Stimulated activated CD8-positive, alpha-beta memory T cell treated with anti-CD3 and anti-CD28 coated beads, Interleukin-4, amount 100 ng/mL, for 48 hours (primary cell): ENCODE results near the gene DRICH1.
"Not testable (repeated sequence)": the region's sequence is repeated elsewhere in the genome, so short reads cannot be mapped to it uniquely, and the experiment has no call there.

Source experiments
- DNase-seq: peaks from one replicate; pipeline ENCODE4 v3.0.0-alpha.2; 2020

The DRICH1 gene

DNA sequence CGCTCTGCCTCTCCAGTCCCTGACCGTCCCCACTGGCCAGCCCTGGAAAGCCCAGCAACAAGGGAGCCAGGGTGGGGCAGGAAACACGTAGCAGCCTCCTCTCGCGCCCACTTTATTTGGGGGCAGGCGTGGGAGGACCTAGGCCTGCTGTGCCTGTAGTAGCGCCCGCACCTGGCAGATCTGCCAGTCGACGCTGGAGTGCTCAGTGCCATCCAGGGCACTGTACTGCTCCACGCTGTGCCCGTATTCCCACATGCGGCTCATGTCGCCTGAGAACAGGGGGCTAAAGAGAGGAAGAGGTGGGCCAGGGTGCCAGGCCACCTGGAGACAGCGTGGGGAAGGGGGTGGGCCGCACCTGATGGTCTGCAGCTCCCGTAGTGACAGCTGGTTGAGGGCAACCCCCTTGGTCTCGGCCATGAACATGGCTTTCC is 17.0 kb upstream of the DRICH1 start:
- no peak for DNase-seq

DNA sequence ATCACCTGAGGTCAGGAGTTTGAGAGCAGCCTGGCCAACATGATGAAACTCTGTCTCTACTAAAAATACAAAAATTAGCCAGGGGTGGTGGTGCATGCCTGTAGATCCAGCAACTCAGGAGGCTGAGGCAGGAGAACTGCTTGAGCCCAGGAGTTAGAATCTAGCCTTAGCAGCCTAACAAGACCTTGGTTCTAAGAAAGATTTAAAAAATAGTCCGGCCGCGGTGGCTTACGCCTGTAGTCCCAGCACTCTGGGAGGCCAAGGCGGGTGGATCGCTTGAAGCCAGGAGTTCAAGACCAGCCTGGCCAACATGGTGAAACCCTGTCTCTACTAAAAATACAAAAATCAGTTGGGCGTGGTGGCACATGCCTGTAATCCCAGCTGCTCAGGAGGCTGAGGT is 14.4 kb upstream of the DRICH1 start:
- DNase-seq = not testable (repeated sequence)

DNA sequence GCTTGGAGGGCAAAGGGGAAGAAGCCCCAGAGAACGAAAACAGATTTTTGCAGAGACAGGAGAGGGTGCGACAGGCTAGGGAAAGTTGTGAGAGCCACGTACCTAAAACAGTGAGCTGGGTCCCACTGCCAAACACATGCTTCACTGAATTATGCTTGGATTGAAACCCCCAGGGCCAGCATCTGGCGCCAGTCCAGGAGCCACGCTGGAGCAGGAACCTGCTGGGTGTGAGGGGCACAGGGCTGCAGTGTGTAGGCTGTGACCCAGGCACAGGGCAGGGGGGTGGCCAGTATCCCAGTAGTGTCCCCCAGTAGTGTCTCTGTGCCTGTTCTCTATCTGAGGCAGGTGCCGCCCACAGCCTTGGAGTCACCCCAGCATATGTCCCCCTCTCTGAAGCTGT is 8.1 kb upstream of the DRICH1 start:
- not testable (repeated sequence) for DNase-seq

DNA sequence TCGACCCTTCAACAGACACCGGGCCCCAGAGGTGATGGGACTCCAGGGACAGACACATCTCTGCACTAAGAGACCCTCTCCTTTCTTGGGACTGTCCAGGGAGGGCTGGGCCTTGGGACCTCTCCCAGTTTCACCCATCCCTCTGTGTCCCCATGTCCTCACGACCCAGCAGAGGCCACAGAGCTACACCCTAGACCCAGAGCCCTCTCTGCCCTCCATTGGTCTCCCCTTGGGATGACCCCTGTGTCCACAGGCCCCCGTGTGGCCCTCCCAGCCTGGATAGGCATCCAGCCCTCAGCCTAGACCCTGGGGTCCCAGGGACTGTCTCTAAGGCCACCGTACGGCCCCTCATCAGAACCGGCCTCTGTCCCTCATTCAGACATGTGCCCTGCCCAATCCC is 7.5 kb upstream of the DRICH1 start:
- DNase-seq = no peak

DNA sequence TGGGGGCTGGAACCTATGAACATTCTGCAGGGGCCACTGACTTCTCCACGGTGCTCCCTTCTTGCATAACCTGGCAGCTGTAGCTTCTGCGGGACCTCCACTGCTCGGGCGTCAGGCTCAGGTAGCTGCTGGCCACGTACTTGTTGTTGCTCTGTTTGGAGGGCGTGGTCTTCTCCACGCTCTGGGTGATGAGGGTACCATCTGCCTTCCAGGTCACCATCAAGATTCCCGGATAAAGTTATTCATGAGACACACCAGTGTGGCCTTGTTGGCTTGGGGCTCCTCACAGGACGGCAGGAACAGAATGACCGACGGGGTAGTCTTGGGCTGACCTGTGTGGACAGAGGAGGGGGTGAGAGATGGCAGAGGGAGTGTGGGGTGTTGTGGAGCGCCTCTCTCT is 6.5 kb upstream of the DRICH1 start:
- DNase-seq = no peak

DNA sequence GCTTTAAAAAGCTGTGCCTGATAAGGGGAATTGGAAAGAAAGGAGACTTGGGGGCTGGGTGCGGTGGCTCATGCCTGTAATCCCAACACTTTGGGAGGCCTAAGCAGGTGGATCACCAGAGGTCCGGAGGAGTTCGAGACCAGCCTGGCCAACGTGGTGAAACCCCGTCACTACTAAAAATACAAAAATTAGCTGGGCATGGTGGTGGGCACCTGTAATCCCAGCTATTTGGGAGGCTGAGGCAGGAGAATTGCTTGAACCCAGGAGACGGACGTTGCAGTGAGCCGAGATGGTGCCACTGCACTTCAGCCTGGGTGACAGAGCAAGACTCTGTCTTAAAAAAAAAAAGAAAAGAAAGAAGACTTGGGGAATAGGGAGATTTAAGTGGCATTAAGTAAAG is 3.2 kb upstream of the DRICH1 start:
- not testable (repeated sequence) for DNase-seq

DNA sequence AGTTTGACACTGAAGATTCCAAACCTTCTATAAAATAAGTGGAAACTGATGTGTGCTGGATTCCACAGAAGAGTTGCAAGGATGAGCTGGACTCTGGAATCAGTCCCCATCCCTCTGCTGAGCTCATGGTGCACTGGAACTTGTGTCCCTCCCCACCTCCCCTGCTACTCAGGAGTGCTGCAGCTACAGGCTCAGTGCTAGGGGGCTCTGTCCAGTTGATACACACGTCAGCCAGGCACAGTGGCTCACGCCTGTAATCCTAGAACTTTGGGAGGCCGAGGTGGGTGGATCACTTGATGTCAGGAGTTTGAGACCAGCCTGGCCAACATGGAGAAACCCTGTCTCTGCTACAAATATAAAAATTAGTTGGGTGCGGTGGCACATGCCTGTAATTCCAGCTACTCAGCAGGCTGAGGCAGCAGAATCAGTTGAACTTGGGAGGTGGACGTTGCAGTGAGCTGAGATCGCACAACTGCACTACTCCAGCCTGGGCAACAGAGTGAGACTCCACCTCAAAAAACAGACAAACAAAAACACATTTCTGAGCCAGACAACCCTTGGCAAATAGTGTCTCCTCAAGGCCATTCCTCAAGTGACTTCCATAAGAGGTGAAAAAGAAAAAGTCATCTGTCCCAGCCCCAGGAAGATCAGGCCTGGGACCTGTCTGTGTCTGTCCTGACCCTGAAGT is 3.9 kb downstream of the DRICH1 start:
- DNase-seq = not testable (repeated sequence)

DNA sequence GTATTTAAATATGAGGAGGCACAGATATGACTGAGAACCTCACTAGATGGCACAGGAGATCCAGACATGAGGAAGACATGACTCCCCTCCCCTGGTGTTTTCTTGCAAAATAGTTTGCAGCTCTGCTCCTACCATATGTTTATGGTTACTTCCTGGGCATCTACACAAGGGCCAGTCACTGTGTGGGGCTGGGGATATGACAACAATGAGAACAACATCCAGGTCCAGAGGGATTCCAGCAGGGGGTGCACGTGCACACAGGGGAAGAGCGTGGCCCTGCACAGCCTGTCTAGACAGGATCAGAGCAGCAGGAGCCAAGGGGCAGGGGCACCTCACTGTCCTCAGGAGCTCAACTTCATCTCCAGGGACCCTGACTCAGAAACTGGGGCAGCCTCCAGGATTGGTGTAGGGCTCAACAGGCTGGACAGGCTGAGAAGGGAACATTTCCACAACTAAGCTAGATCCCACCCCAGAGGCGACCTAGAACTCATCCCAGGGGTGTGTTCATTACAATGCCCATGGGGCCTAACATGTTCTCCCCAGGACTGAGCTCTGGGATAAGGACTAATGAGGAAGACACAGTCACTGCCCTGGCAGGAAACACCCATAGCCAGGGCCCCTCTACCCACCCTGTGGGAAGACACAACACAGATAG is 4.6 kb downstream of the DRICH1 start:
- peak; percentile 72 for DNase-seq

DNA sequence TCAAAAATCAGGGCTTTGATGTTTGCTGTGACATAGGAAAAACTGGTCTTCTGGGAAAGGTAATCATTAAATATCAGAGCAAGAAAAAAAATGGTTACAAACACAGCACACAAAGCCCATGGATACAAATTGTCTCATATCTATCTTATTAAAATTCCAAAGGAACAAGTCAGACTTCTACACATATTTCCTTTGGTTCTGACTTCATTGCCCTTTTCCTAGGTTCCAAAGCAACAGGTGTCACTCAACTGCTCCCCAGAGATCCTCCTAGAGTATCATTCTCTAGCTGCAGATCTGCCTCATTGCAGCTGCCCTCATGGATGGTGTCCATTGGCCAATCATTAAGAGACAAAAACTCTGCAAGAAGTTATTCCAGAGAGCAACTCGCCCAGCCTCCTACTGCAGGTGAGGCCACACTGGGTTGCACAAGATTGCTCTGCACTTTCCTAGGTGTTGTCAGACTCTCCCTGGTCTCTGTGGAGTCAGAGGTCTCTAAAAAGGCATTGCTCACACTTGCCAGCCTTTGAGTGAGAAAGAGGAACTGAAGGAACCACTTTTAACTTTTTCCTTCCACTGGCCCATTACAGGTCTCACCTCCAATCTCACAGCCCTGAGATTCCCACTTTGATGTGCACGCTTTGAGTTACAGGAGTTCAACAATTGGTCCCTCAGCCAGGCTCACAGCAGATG is 5.7 kb downstream of the DRICH1 start:
- no peak for DNase-seq

DNA sequence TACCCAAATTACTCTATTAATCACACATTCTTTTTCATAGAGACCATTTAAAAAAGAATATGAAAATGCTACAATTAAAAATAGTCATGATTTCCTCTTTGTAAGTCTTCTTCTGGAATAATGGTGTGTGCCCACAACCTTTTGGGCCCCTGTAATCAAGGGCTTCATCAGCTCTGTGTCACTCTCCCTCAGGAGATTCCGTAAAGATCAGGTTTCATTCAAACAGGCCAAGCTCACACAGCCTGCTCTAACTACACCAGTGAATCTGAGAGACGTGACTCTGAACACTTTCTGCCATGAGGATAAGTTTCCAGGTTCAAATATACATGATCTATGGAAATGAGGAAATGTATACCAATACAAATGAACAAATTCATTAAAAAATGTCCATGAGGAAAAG is 9.5 kb downstream of the DRICH1 start:
- no peak for DNase-seq

DNA sequence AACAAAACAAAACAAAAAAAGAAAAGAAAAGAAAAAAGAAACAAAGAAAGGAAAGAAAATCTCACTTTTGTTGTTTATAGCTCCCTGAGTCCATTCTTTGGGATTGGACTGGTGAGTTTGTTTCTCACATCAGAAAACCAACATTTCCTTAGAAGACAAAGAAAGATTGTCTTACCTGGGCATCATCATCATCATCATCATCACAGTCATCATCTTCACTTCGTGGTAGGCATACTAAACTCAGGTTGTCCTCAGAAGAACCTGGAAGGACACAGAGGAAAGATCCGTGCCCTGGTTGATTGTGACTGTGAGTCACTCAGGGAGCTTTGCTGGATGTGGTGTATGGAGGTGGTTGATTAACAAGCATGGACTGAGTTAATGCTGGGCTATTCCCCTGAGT is 10.2 kb downstream of the DRICH1 start:
- not testable (repeated sequence) for DNase-seq

DNA sequence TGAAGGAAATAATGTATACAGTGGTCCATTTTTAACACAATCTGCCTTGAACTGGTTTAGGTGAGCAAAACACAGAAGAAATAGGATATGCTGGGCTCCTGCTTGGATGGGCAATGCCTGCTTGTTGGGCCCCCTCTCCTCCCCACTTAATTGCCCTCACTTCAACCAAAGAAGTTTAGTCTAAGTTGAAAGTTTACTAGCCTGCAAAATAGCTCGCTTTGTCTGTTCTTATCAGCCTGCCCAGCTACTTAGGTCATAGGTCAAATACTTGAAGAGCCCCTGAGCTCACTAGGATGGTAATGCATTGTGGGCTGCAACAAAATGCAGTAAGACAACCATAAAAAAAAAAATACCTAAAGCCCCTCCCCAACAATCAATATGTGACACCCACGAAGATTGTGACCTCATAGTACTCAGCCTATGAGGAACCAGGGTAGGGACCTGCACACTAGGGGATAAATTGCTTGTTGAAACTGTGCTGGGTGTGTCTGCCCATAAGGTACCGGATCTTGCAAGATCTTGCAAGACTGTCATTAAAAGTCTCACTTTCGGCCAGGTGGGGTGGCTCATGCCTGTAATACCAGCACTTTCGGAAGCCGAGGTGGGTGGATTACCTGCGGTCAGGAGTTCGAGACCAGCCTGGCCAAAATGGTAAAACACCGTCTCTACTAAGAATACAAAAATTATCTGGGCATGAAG is 10.9 kb downstream of the DRICH1 start:
- no peak for DNase-seq

DNA sequence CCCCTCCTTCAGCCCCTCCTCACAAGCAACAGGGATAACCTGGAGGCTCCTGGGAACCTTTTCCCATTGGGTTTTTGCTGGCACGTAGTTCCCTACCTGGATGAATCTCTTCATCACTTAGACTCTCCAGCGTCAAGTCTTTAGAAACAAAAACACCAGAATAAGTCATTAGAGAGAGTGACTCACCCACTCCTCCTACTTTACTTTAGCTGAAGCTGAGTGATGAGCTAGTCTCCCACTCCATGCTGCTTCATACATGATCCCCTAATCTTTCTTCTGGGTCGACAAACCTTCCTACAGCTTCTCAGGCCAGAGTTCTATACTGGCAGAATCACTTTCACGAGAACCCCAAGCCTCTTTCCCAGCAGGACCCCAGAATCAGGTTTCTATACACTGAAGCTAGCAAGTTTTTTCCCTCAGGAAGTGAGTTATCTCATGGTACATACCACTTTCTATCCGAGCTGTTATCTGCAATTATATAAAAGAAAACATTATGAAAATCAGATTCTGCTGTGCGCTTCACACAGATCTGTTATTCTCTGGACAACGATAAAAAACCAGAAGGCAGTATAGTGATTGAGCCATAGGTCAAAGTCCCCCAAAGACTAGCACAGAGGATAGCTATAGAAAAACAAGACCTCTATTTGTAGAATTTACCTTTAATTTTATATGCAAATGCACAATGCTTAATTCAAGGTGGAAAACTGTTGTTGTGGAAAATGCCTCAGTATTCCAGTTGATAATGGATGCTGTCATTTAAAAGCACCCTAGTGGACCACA is 18.7 kb downstream of the DRICH1 start:
- DNase-seq = no peak

DNA sequence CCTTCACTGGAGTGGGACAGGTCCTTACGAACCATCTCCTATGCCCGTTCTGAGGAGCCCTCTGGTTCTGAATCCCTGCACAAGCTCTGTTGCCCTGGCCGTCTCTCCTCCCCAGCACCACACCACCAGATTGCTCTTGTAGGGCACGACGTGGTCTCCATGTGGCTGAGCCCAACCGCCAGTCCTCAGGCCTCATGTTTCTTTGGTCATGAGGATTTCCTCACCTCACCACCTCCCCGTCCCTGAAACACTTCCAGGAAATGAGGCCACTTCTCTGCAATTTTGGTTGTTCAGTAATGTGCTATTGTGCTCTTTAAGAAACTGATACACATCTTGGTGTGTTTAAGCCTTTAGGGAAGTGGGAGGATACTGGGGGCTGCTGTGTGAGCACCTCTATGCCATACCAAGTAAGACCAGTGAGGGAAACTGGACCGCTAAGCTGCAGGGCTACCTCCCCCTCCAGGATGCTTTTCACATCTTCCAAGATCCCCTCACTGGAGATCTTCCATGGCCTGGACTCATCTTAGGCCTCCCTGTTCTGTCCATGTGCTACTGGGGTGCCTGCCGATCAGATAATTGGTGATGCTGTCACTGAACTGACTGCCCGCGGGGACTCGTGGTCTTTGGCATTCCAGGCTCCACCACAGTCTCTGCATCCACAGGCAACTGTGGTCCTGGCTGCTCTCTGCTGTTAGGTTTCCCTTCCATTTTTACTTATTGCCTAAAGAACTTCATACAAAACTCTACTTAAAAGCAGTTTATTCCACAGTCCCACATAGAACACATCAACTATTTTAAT is 21.9 kb downstream of the DRICH1 start:
- DNase-seq = no peak

DNA sequence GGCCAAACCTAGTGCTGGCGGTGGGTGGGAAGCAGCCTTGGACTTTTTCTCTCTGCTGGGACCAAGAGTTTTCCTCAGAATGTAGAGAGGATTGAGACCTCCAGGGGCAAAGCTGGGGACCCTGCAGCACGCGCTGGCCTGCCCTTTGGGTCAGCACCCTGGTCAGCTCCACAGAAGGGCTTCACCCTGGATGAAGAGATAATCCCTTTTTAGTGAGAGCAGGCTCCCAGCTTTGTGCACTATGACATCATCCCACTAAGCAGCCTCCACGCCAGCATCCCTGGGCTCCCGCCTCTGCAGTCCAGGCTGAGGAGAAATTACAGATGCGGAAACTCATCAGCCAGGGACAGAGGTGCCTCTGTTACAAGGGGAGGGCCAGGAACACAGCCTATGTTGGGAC is 23.5 kb downstream of the DRICH1 start:
- no peak for DNase-seq

DNA sequence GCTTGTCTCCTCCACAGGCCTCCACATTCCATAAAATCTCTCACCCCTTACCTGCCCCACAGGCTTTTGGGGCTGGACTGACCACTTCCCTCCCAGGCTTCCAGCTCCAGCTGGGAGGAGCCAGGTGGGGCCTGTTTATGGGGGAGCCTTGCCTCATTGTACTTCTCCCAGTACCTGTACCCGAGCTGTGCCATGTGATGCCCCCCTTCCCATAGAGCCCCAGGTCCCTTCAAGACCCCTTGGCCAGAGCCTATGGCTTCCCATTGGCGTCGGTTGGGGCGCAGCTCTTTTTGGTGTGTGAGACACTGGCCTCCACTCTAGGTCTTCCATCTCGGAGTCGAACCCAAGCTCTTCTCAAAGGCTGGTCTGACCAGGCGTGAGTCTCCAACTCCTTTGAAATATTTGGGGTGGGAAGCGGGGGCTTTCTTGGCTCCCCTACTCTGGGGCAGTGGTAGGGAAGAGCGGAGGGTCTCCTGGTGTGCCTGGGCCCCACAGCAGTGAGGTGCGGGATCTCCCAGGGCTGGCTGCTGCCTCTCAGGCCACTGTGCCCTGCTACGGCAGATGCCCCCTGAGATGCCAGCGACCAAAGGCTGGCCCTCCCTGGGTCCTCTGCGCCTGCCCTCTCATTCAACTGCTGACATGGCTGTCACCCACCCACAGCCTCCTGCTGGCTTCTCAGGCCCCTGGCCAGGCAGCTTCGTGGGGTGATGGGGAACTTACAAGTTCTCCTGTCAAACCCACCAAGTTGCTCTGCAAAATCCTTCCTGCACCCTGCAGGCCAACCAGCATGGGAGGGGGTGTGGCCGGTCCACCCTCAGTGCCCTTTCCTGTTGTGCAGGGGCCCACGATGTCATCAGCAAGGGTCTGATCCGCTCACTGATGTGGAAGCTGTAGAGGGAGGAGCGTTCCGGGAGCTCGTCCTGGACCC is 25.7 kb downstream of the DRICH1 start:
- no peak for DNase-seq

DNA sequence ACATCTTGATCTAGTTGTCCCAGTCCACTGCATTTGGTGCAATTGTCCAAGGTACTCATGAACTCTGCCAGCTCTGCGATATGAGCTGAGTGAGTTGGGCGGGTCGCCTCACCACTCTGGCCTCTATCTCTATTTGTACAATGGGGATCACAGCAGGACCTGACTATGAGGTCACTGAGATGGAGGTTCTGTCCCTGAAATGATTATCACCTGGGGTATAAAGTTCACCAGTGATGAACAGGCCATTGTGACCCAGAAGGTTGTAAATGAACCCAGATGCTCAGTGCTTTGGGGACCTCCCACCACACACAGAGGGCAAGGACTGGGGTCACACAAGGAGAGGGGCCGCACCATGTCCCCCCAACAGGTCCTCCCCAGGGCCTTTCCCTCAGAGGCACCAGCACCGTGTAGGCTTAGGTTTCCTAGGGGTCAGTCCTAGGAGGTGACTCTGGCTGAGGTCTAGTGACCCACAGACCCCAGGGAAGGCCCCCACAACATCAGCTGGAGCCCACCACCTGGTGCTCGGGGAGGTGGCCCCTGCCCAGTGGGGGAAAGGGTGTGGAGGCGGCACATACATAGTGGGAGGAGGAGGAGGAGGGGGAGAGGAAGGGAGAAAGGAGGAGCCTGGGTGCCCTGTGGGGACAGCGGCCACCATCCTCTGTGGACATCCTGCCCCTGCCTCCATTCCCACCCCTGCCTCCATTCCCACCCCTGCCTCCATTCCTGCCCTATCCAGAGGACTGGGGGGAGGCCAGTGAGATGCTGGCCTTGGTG is 27.0 kb downstream of the DRICH1 start:
- no peak for DNase-seq

DNA sequence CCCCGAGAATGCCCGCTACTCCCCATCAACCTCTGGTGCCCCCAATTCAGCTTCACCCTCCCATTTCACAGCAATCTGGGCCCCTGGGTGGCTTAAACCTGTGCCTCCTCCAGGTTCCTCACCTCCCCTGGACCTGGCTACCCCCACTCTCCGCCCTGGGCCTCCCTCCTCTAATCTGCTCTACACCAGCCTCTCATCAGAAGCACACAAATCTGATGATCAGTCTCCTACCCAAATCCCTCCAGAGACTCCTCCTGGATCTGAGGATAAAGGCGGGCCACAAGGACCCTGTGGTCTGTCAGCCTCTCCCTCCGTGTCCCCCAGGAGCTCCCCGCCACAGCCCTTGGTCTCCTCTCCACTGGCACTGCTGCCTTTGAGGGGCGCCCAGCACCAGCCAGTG is 28.9 kb downstream of the DRICH1 start:
- no peak for DNase-seq

DNA sequence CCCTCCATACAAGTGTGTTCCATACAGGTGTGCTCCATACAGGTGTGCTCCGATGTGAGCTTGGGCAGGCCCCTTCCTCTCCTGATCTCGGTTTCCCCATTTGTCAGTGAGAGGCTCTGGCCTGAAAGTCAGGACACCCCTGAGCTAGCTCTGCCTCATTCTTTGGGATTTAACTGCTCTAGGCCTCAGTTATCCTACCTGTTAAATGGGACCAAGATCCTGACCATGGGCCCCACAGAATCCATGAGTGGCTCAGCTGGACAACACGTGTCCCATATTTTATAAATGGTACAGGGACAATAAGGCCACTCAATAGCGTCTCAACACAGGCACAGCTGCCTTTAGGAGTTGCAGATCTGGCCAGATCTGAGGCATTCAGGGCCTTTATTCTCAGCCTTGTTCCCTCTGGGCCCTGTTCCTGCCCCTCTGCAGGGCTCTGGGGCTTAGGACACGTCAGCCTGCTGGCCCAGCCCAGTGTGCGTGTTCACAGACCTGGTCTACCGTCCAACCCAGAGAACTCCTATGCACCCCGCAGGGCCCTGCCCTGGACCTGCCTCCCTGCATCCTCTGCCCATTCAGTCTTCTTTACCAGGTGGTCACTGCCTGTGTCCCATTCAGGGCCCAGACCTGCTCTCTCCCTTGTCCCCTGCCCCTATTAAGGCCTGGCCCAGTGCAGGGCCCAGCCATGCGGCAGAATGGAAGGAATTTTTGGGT is 33.2 kb downstream of the DRICH1 start:
- no peak for DNase-seq
